Astrocyte (in vitro differentiated cells and primary cell): Measurements from ENCODE around the gene PER1. TPM values are rescaled to one million over a fixed set of nuclear protein-coding genes. Genes with fewer than 3 reads are reported as not detected.

ENCODE experiments used
- DNase-seq: peaks from one replicate; pipeline ENCODE4 v3.0.0-alpha.2; 2010; ENCODE audit warnings: low read depth
- FAIRE-seq: peaks from 2 replicates; lab custom pipeline; 2011; peaks lifted over from hg19 to GRCh38; lab: Jason Lieb, UNC
- H2AFZ ChIP-seq: 2 replicates; pipeline ENCODE4 v1.6.0; 2012; ENCODE audit warnings: low read depth, low read length, inconsistent platforms
- H3K27ac ChIP-seq: 2 replicates; pipeline ENCODE4 v1.5.1; 2011; ENCODE audit warnings: low read depth, low read length, inconsistent platforms
- H3K27me3 ChIP-seq: 2 replicates; pipeline ENCODE4 v1.6.0; 2011; ENCODE audit warnings: low read length, inconsistent platforms; ENCODE audit not compliant: insufficient read depth
- H3K36me3 ChIP-seq: 2 replicates; pipeline ENCODE4 v1.5.1; 2011; ENCODE audit warnings: low read length, inconsistent platforms; ENCODE audit not compliant: insufficient read depth
- H3K4me1 ChIP-seq: 2 replicates; pipeline ENCODE4 v1.5.1; 2011; ENCODE audit warnings: low read length, inconsistent platforms; ENCODE audit not compliant: insufficient read depth
- H3K4me2 ChIP-seq: 2 replicates; pipeline ENCODE4 v1.6.0; 2012; ENCODE audit warnings: low read length, inconsistent platforms
- H3K4me3 ChIP-seq: 2 replicates; pipeline ENCODE4 v1.5.1; 2011; ENCODE audit warnings: low read depth, mild to moderate bottlenecking, low read length, inconsistent platforms; ENCODE audit not compliant: insufficient read depth
- H3K79me2 ChIP-seq: 2 replicates; pipeline ENCODE4 v1.6.0; 2012; ENCODE audit warnings: mild to moderate bottlenecking, low read length, inconsistent platforms; ENCODE audit not compliant: insufficient read depth
- H3K9ac ChIP-seq: 2 replicates; pipeline ENCODE4 v1.6.0; 2012; ENCODE audit warnings: mild to moderate bottlenecking, low read length, inconsistent platforms
- H3K9me3 ChIP-seq: 2 replicates; pipeline ENCODE4 v1.5.1; 2012; ENCODE audit warnings: low read depth, mild to moderate bottlenecking, low read length, inconsistent platforms; ENCODE audit not compliant: insufficient read depth
- H4K20me1 ChIP-seq: 2 replicates; pipeline ENCODE4 v1.6.0; 2012; ENCODE audit warnings: low read length, inconsistent platforms; ENCODE audit not compliant: insufficient read depth
- H3K27ac Mint-ChIP-seq: one replicate; pipeline ENCODE4 v1.8.0; 2021; ENCODE audit warnings: mild to moderate bottlenecking, mixed read lengths; ENCODE audit not compliant: unreplicated experiment
- H3K27me3 Mint-ChIP-seq: one replicate; pipeline ENCODE4 v1.8.0; 2021; ENCODE audit warnings: low read depth, mixed read lengths; ENCODE audit not compliant: unreplicated experiment
- H3K36me3 Mint-ChIP-seq: one replicate; pipeline ENCODE4 v1.8.0; 2021; ENCODE audit warnings: low read depth, mixed read lengths; ENCODE audit not compliant: unreplicated experiment
- H3K4me1 Mint-ChIP-seq: one replicate; pipeline ENCODE4 v1.8.0; 2021; ENCODE audit warnings: low read depth, mixed read lengths; ENCODE audit not compliant: unreplicated experiment
- H3K4me3 Mint-ChIP-seq: one replicate; pipeline ENCODE4 v1.8.0; 2021; ENCODE audit warnings: mild to moderate bottlenecking, moderate library complexity, mixed read lengths; ENCODE audit not compliant: unreplicated experiment
- H3K9me3 Mint-ChIP-seq: one replicate; pipeline ENCODE4 v1.8.0; 2021; ENCODE audit warnings: mild to moderate bottlenecking, mixed read lengths; ENCODE audit not compliant: unreplicated experiment
- EZH2 ChIP-seq: IDR thresholded peaks from 2 replicates; pipeline ENCODE4 v1.6.1; 2012; ENCODE audit warnings: mild to moderate bottlenecking, low read length, inconsistent platforms; ENCODE audit not compliant: insufficient read depth
- total RNA-seq: library from RNA; stranded (reverse); gene quantifications from 2 replicates; pipeline ENCODE4 v1.2.1, GENCODE V29; 2021
- TF ChIP-seq, protein P1 (sequence below): IDR thresholded peaks from 2 replicates; pipeline ENCODE4 v1.5.1; 2011; ENCODE audit warnings: low read depth, mild to moderate bottlenecking, inconsistent platforms, low read length, moderate library complexity; ENCODE audit not compliant: insufficient read depth

Gene PER1
- total RNA-seq, 1 donor from 2014 or later: 17.0 TPM

GRCh38 chr17:8162997-8163977 lies 11.1 kb upstream of the PER1 start:
- Histone ChIP-seq H3K9me3 (no peaks in the 10 kb centered on the region), H3K9ac (peak overlapping the region; percentile 100), H3K27ac (peak overlapping the region; percentile 91), H3K4me1 (peaks cover 38% of the 10 kb centered on the region), H4K20me1 (peaks cover 37% of the 10 kb centered on the region), H2AFZ (peak overlapping the region; percentile 93), H3K4me2 (peak overlapping the region; percentile 93), H3K79me2 (peaks cover 34% of the 10 kb centered on the region), H3K27me3 (no peaks in the 10 kb centered on the region), H3K4me3 (peak overlapping the region; percentile 94), H3K36me3 (peaks cover 11% of the 10 kb centered on the region)
- peaks cover 25% of the 10 kb centered on the region for H3K4me1 Mint-ChIP-seq
- no peaks in the 10 kb centered on the region for H3K27me3 Mint-ChIP-seq
- H3K36me3 Mint-ChIP-seq: peaks cover 2% of the 10 kb centered on the region
- H3K9me3 Mint-ChIP-seq: no peaks in the 10 kb centered on the region
- FAIRE-seq (no peak), DNase-seq (no peak)
- H3K4me3 Mint-ChIP-seq: peak overlapping the region; percentile 87
- no peak for TF ChIP-seq EZH2
- TF ChIP-seq, protein P1, sequence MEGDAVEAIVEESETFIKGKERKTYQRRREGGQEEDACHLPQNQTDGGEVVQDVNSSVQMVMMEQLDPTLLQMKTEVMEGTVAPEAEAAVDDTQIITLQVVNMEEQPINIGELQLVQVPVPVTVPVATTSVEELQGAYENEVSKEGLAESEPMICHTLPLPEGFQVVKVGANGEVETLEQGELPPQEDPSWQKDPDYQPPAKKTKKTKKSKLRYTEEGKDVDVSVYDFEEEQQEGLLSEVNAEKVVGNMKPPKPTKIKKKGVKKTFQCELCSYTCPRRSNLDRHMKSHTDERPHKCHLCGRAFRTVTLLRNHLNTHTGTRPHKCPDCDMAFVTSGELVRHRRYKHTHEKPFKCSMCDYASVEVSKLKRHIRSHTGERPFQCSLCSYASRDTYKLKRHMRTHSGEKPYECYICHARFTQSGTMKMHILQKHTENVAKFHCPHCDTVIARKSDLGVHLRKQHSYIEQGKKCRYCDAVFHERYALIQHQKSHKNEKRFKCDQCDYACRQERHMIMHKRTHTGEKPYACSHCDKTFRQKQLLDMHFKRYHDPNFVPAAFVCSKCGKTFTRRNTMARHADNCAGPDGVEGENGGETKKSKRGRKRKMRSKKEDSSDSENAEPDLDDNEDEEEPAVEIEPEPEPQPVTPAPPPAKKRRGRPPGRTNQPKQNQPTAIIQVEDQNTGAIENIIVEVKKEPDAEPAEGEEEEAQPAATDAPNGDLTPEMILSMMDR: no peak
- H3K27ac Mint-ChIP-seq: peak overlapping the region; percentile 96

DNA sequence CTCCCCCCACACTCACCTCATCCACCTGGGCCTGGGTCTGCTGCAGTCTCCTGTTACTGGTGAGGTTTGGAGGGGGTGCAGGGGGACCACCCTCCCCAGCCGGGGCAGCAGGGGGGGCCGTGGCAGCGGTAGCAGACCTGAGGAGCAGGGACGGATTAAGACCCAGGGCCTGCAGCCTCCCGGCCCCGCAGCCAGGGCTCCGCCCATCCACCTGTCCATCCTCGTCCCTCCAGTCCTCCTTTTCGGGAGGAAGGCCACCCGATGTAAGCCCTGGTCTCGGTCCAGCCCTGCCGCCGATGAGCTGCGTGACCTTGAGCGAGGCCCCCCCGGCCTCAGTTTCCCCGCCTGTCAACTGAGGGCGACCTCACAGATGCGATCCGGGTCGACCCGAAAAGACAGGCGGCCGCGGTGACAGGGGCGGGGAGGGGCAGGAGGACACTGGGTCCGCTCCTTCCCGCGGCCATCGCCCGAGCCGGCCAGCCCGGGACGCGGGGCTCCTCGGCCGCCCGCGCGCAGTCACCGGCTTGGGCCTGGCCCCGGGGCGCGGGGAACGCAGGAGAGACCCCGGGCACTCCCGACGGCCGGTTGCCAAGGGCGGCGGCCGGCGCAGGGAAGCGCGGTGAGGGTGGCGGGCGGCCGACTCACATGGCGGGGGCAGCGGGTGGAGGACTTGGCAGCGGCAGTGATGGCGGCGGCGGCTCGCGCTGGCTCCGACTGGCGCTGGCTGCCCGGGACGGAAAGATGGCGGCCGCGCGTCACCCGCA lies 10.2 kb upstream of the PER1 start, which contains the start of gene VAMP2:
Gene VAMP2, minus strand, starts transcription at position 716 of the 764 bp plus-strand sequence. Its CDS starts 69 bp downstream, at position 647.
- Histone ChIP-seq H3K4me2 (peak within 1 kb of the TSS; percentile 93), H3K36me3 (peaks cover 11% of the 10 kb centered on the region), H3K79me2 (peaks cover 34% of the 10 kb centered on the region), H3K27me3 (no peaks in the 10 kb centered on the region), H3K9ac (peak within 1 kb of the TSS; percentile 100), H4K20me1 (peaks cover 37% of the 10 kb centered on the region), H3K4me3 (peak within 1 kb of the TSS; percentile 94), H3K9me3 (no peaks in the 10 kb centered on the region), H3K27ac (peak within 1 kb of the TSS; percentile 91), H3K4me1 (peaks cover 38% of the 10 kb centered on the region), H2AFZ (peak within 1 kb of the TSS; percentile 93)
- TF ChIP-seq, protein P1: no peak
- no peak for TF ChIP-seq EZH2
- Mint-ChIP-seq H3K36me3 (peaks cover 2% of the 10 kb centered on the region), H3K9me3 (no peaks in the 10 kb centered on the region), H3K27ac (peak within 1 kb of the TSS; percentile 96), H3K27me3 (no peaks in the 10 kb centered on the region), H3K4me3 (peak within 1 kb of the TSS; percentile 87), H3K4me1 (peaks cover 25% of the 10 kb centered on the region)
- FAIRE-seq (no peak), DNase-seq (no peak)
